ENCODE results near the gene C6orf89.

The C6orf89 gene

GRCh38 chr6:36852481-36853147 is 33.1 kb upstream of the C6orf89 start:
- no peak for DNase-seq (ENCODE audit: low read depth in 2 of 2)

GRCh38 chr6:36853325-36853724 is 32.4 kb upstream of the C6orf89 start:
- no peak for DNase-seq (ENCODE audit: low read depth in 2 of 2)

- DNase-seq (ENCODE audit: low read depth in 2 of 2) = no peak
Measured at GRCh38 chr6:36855750-36856149, 30.0 kb upstream of the C6orf89 start.

GRCh38 chr6:36856277-36856676 is 29.5 kb upstream of the C6orf89 start:
- no peak for DNase-seq (ENCODE audit: low read depth in 2 of 2)

GRCh38 chr6:36857325-36857724 is 28.4 kb upstream of the C6orf89 start:
- no peak for DNase-seq (ENCODE audit: low read depth in 2 of 2)

- no peak for DNase-seq (ENCODE audit: low read depth in 2 of 2)
Measured at GRCh38 chr6:36858407-36858981, 27.3 kb upstream of the C6orf89 start.

GRCh38 chr6:36860126-36860525 is 25.6 kb upstream of the C6orf89 start:
- no peak for DNase-seq (ENCODE audit: low read depth in 2 of 2)

GRCh38 chr6:36862164-36862847 is 23.4 kb upstream of the C6orf89 start:
- no peak for DNase-seq (ENCODE audit: low read depth in 2 of 2)

- DNase-seq (ENCODE audit: low read depth in 2 of 2) = no peak
Measured at GRCh38 chr6:36862848-36863382, 22.8 kb upstream of the C6orf89 start.

GRCh38 chr6:36863670-36864540 is 21.8 kb upstream of the C6orf89 start:
- no peak for DNase-seq (ENCODE audit: low read depth in 2 of 2)

- DNase-seq (ENCODE audit: low read depth in 2 of 2) = no peak
Measured at GRCh38 chr6:36865835-36866234, 19.9 kb upstream of the C6orf89 start.

GRCh38 chr6:36867471-36868224 is 18.1 kb upstream of the C6orf89 start:
- no peak for DNase-seq (ENCODE audit: low read depth in 2 of 2)

GRCh38 chr6:36871686-36872085 is 14.1 kb upstream of the C6orf89 start:
- no peak for DNase-seq (ENCODE audit: low read depth in 2 of 2)

- no peak for DNase-seq (ENCODE audit: low read depth in 2 of 2)
Measured at GRCh38 chr6:36873115-36873514, 12.6 kb upstream of the C6orf89 start.

GRCh38 chr6:36873612-36874442 is 11.9 kb upstream of the C6orf89 start:
- DNase-seq (ENCODE audit: low read depth in 2 of 2) = no peak

GRCh38 chr6:36874443-36875249 is 11.1 kb upstream of the C6orf89 start, which contains the start of gene PPIL1:
PPIL1 (minus strand) TSS chr6:36874803; CDS start chr6:36874772, 31 bp downstream.
- peak; percentile 57 to 74 for DNase-seq (ENCODE audit: low read depth in 2 of 2)

- DNase-seq (ENCODE audit: low read depth in 2 of 2) = no peak
Measured at GRCh38 chr6:36875250-36875633, 10.5 kb upstream of the C6orf89 start.

GRCh38 chr6:36884610-36885009 is 1.1 kb upstream of the C6orf89 start:
- DNase-seq (ENCODE audit: low read depth in 2 of 2) = no peak

GRCh38 chr6:36886950-36887618 is 1.3 kb downstream of the C6orf89 start:
- DNase-seq (ENCODE audit: low read depth in 2 of 2) = no peak
